GM10266 (cell line): ENCODE results near the gene MARCHF9.

ENCODE experiments used
- DNase-seq: peaks from one replicate; pipeline ENCODE4 v3.0.0; 2012; ENCODE audit errors: extremely low spot score
- CTCF ChIP-seq: IDR thresholded peaks from 2 replicates; pipeline ENCODE4 v1.5.1; 2012; ENCODE audit warnings: mild to moderate bottlenecking, low read depth; ENCODE audit not compliant: control insufficient read depth, insufficient read depth; ENCODE audit errors: missing control alignments

Gene MARCHF9

GRCh38 chr12:57749061-57749460 is 5.8 kb upstream of the MARCHF9 start:
- DNase-seq: no peak
- TF ChIP-seq CTCF: no peak

- DNase-seq: no peak
- no peak for TF ChIP-seq CTCF
Measured at GRCh38 chr12:57750561-57751431, 4.1 kb upstream of the MARCHF9 start.

GRCh38 chr12:57751432-57751787 is 3.5 kb upstream of the MARCHF9 start:
- TF ChIP-seq CTCF: no peak
- no peak for DNase-seq

- TF ChIP-seq CTCF: no peak
Measured at GRCh38 chr12:57751788-57752667, 2.9 kb upstream of the MARCHF9 start, which contains the start of gene CDK4. Gene CDK4 (minus strand): TSS chr12:57752310. CDS start chr12:57751717, 593 bp downstream.

GRCh38 chr12:57752668-57753000 is 2.3 kb upstream of the MARCHF9 start:
- no peak for DNase-seq
- no peak for TF ChIP-seq CTCF

More at GRCh38 chr12:57751788-57752667, 2.9 kb upstream of the MARCHF9 start, which contains the start of gene CDK4:
- DNase-seq: peak; percentile 98

GRCh38 chr12:57753756-57754337 is 1.1 kb upstream of the MARCHF9 start:
- TF ChIP-seq CTCF: no peak
- DNase-seq: no peak
